HEK293T (cell line): ENCODE data around the gene SLC22A15.

ENCODE experiments used
- BHLHE40 ChIP-seq: fragments of 450-650 bp; IDR thresholded peaks from 2 replicates; pipeline ENCODE4 v1.6.1; 2016; ENCODE audit warnings: mild to moderate bottlenecking, moderate library complexity, borderline replicate concordance
- CTBP1 ChIP-seq: fragments of 450-650 bp; IDR thresholded peaks from 2 replicates; pipeline ENCODE4 v1.6.1; 2016; ENCODE audit warnings: borderline replicate concordance
- FOXA1 ChIP-seq: fragments of 450-650 bp; IDR thresholded peaks from 2 replicates; pipeline ENCODE4 v1.6.1; 2016; ENCODE audit warnings: mild to moderate bottlenecking
- FOXK2 ChIP-seq: fragments of 450-650 bp; IDR thresholded peaks from 2 replicates; pipeline ENCODE4 v1.6.1; 2016; ENCODE audit warnings: mild to moderate bottlenecking
- FOXM1 ChIP-seq: fragments of 450-650 bp; IDR thresholded peaks from 2 replicates; pipeline ENCODE4 v1.6.1; 2017; ENCODE audit warnings: mild to moderate bottlenecking, borderline replicate concordance
- L3MBTL2 ChIP-seq: fragments of 450-650 bp; conservative IDR thresholded peaks from 2 replicates; pipeline ENCODE4 v1.6.1; 2016; ENCODE audit warnings: mild to moderate bottlenecking
- NFRKB ChIP-seq: fragments of 450-650 bp; IDR thresholded peaks from 2 replicates; pipeline ENCODE4 v1.6.1; 2016; ENCODE audit warnings: mild to moderate bottlenecking, moderate library complexity
- SP1 ChIP-seq: fragments of 450-650 bp; IDR thresholded peaks from 2 replicates; pipeline ENCODE4 v1.6.1; 2017

DNA sequence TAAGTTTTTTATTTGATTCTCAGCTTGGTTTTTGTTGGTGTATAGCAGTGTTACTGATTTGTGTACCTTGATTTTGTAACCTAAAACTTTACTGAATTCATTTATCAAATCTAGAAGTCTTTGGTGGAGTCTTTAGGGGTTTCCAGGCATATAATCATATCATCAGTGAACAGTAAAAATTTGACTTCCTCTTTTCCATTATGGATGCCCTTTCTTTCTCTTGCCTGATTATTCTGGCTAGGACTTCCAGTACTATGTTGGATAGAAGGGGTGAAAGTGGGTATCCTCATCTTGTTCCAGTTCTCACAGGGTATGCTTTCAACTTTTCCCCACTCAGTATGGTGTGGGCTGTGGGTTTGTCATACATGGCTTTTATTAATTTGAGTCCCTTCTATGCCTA is 111.3 kb downstream of the SLC22A15 start:
- no peak for TF ChIP-seq L3MBTL2
- TF ChIP-seq BHLHE40, result no peak
- no peak for TF ChIP-seq SP1
- TF ChIP-seq FOXA1, result no peak
- no peak for TF ChIP-seq CTBP1
- TF ChIP-seq FOXM1, result no peak
- TF ChIP-seq NFRKB, result no peak
- TF ChIP-seq FOXK2, result no peak
